ENCODE results near the gene NIPSNAP3A. TPM values are rescaled to one million over a fixed set of nuclear protein-coding genes. Genes with fewer than 3 reads are reported as not detected.

NIPSNAP3A gene
- total RNA-seq (27.2 and 27.8 TPM in 2 replicates), polyA plus RNA-seq (23.1 and 27.2 TPM in 2 replicates), polyA minus RNA-seq (20.3 and 20.4 TPM in 2 replicates), Bru-seq, nascent RNA (percentile 84 among the genes with signal in this experiment), BruChase-seq, experiment 1, labeled RNA remaining after a 6-hour chase (percentile 76 among the genes with signal in this experiment), BruChase-seq, experiment 2, labeled RNA remaining after a 2-hour chase (percentile 68 among the genes with signal in this experiment)
- polyA plus RNA-seq (2011; cell fraction: cytosol; rRNA removed), result 30.5 and 34.4 TPM in 2 replicates
- polyA plus RNA-seq (2011; cell fraction: nucleus; rRNA removed), result 17.2 and 25.1 TPM in 2 replicates
- 44.0 and 49.5 TPM in 2 replicates for polyA plus RNA-seq (2012)
- 4.8 TPM for polyA minus RNA-seq (2011; cell fraction: cytosol; rRNA and poly(A)+ RNA removed)
- 7.5 and 11.8 TPM in 2 replicates for polyA minus RNA-seq (2011; cell fraction: nucleus; rRNA and poly(A)+ RNA removed)
- long read RNA-seq, transcript NIPSNAP3A-201 (6 exons, 1,633 nt), result major isoform, 102 of 139 reads
- long read RNA-seq, partial matches to known transcripts, result 36 of 139 reads
- long read RNA-seq, other reads (novel, unspliced or antisense), result 1 of 139 reads

DNA sequence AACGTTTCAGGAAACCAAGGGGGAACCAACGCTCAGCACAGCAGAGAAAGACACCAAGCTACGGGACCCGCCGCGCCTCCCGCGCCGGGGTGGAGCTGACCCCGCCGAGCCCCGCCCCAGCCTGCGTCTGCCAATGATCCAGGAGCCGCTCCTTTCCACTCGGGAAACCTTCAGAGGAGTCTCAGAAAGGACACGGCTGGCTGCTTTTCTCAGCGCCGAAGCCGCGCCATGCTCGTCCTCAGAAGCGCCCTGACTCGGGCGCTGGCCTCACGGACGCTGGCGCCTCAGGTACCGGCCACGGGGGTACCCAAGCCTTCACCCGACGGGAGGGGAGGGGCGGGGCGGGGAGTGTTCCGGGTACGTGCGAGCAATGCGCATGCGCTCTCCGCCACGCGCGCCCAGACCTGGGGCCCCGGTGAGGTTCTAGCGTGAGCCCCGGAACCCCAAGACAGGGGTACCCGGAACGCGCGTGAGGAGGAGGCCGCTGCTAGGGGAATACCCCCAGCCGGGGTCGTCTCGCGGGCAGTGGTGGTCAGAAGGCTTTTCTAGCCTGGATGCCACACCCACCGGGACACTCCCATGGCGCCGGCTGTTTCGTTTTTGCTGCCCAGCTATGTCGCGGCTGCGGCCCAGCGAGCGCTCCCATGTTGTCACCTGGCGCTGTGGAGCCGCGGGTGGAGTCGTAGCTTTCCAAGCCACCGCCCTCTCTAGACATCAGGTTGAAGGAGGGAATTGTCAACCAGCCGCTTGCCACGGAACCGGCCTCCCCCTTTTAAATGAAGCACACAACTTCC lies at the start of gene NIPSNAP3A:
Gene NIPSNAP3A, plus strand, starts transcription at position 119 of the 794 bp plus-strand sequence. Its CDS starts 110 bp downstream, at position 229.
- Histone ChIP-seq H3K4me2 (ENCODE audit: insufficient read depth, low read length) (peak within 1 kb of the TSS; percentile 94), H3K9me3 (replicated peaks; ENCODE audit: control insufficient read depth, insufficient read depth, low read length) (no peaks in the 10 kb centered on the region), H4K20me1 (replicated peaks; ENCODE audit: control insufficient read depth, extremely low read depth, insufficient read depth, low read length) (no peaks in the 10 kb centered on the region), H3K4me3 (replicated peaks in 1 of 3; ENCODE audit: insufficient read depth in 1 of 3, low read depth in 1 of 3, low read length in 3 of 3) (peak within 1 kb of the TSS; percentile 65 to 80 (median 79)), H3K9ac (replicated peaks; ENCODE audit: extremely low read depth, insufficient read depth, low read length) (peak within 1 kb of the TSS; percentile 81), H3K27me3 (ENCODE audit: control insufficient read depth in 2 of 2, insufficient read depth in 2 of 2, low read length in 2 of 2) (no peaks in the 10 kb centered on the region), H3K9me1 (replicated peaks; ENCODE audit: control insufficient read depth, extremely low read depth, insufficient read depth, low read length) (peaks cover 3% of the 10 kb centered on the region), H2AFZ (ENCODE audit: low read depth, low read length) (peak within 1 kb of the TSS; percentile 96), H3K79me2 (ENCODE audit: control insufficient read depth, insufficient read depth, low read length) (peaks cover 4% of the 10 kb centered on the region), H3K4me1 (ENCODE audit: control insufficient read depth, extremely low read depth, insufficient read depth, low read length) (peaks cover 13% of the 10 kb centered on the region), H3K36me3 (ENCODE audit: control insufficient read depth in 2 of 2, extremely low read depth in 1 of 2, insufficient read depth in 2 of 2, low read length in 2 of 2) (no peaks in the 10 kb centered on the region), H3K27ac (ENCODE audit: insufficient read depth, low read depth, low read length) (peak within 1 kb of the TSS; percentile 79)
- TSS peak; percentile 61 for BruUV-seq (replicated peaks)
- POLR2A ChIA-PET, result no interaction called here
- DNase-seq (ENCODE audit: low read depth, low spot score) (peak; percentile 84), FAIRE-seq (peak; percentile 71)
- CTCF ChIA-PET, result interaction anchor here (0.8 to 1.8 kb wide), 4 partner anchors 9 to 115 kb away, joined by 4 to 6 read pairs (median 4); partner anchors contain the start of gene NIPSNAP3B
- TF ChIP-seq POLR2A (IDR thresholded peaks at IDR 0.05; ENCODE audit: low read depth, low read length), result peak; percentile 79
- no peak for TF ChIP-seq EZH2 (IDR thresholded peaks at IDR 0.05; ENCODE audit: borderline replicate concordance, low read depth, low read length, severe bottlenecking)
- TF ChIP-seq POLR2AphosphoS5 (IDR thresholded peaks at IDR 0.05; ENCODE audit: insufficient read depth, low read depth, low read length), result peak; percentile 66
- no peak for TF ChIP-seq FOS (IDR thresholded peaks at IDR 0.05; ENCODE audit: borderline replicate concordance, insufficient read depth, low read length)
- TF ChIP-seq JUN (IDR thresholded peaks at IDR 0.05; ENCODE audit: borderline replicate concordance, insufficient read depth, insufficient read length, low read depth), result no peak
- no peak for TF ChIP-seq MYC (IDR thresholded peaks at IDR 0.05; ENCODE audit: low read depth, low read length)
- intact Hi-C loops (cut with micrococcal nuclease) (loop anchor here (1.0 kb wide), 2 partner anchors 653 to 668 kb away; partner anchors contain the start of gene SMC2), dilution Hi-C loops (cut with MboI; ENCODE audit: extremely low pct_ligation_motif_present, low sequenced_read_pairs) (no loop called here)
